Measurements from ENCODE around the gene NRARP.

- TF ChIP-seq CTCF (IDR thresholded peaks at IDR 0.05; ENCODE audit: low read length) (no peak), EZH2 (IDR thresholded peaks at IDR 0.05; ENCODE audit: borderline replicate concordance, low read length) (no peak)
Measured at GRCh38 chr9:137311986-137312851, 10.1 kb upstream of the NRARP start.

Measured in OCI-LY1 (cell line).